Prostate gland (tissue), 2 donors: ENCODE data around the gene COPE. TPM values are rescaled to one million over a fixed set of nuclear protein-coding genes. Genes with fewer than 3 reads are reported as not detected.

Experiments used
- DNase-seq: peaks from one replicate; pipeline ENCODE4 v3.0.0-alpha.2; 2019; ENCODE audit warnings: low spot score
- H3K27ac ChIP-seq, 2 donors: fragments of 200-600 bp; sonication (generic); 2 replicates each; pipeline ENCODE4 v1.5.1; 2017 to 2019
- H3K27me3 ChIP-seq: fragments of 200-600 bp; sonication (generic); replicated peaks from 2 replicates; pipeline ENCODE4 v1.5.1; 2019; ENCODE audit not compliant: insufficient read depth
- H3K36me3 ChIP-seq, 2 donors: fragments of 200-600 bp; sonication (generic); 1 replicate in 1 of 2; 2 replicates in 1 of 2; pipeline versions ENCODE4 v1.5.1 to v1.8.1; 2017 to 2019
- H3K4me1 ChIP-seq: fragments of 200-600 bp; sonication (generic); replicated peaks from 2 replicates; pipeline ENCODE4 v1.5.1; 2019
- H3K4me3 ChIP-seq, 2 donors: fragments of 200-600 bp; sonication (generic); 2 replicates each; pipeline ENCODE4 v1.5.1; 2017 to 2019
- H3K9me3 ChIP-seq: fragments of 200-600 bp; sonication (generic); 2 replicates; pipeline ENCODE4 v1.5.1; 2017
- POLR2A ChIP-seq: fragments of 450-650 bp; IDR thresholded peaks from one replicate; pipeline ENCODE4 v1.6.1; 2016; ENCODE audit warnings: antibody characterized with exemption, mild to moderate bottlenecking
- POLR2AphosphoS5 ChIP-seq: sonication (generic); formaldehyde crosslinking; IDR thresholded peaks from one replicate; pipeline ENCODE4 v1.6.1; 2017; ENCODE audit warnings: antibody characterized with exemption
- WGBS: methylation state at CpG from one replicate; pipeline ENCODE4 v1.1.5; 2018; 5-methylcytosine and 5-hydroxymethylcytosine counted together
- intact Hi-C: fragments of 100-400 bp; cut with DNase I; formaldehyde crosslinking; loops from one replicate; pipeline ENCODE4 v1.14.2; 2022
- total RNA-seq, 2 donors: library from RNA; depleted of rRNA; stranded (reverse); fragments of >200 nt; gene quantifications; one replicate each; pipeline ENCODE4 v1.1.0, GENCODE V29; 2016
- TF ChIP-seq, protein P1 (sequence below), 4 experiments: fragments of 200-600 bp in 2 of 4; fragments of 450-650 bp in 2 of 4; sonication (generic) in 2 of 4; IDR thresholded peaks; 1 replicate in 3 of 4; 2 replicates in 1 of 4; pipeline ENCODE4 v1.5.1; 2016 to 2019; ENCODE audit warnings: antibody characterized with exemption in 4 of 4, mild to moderate bottlenecking in 2 of 4, moderate library complexity in 2 of 4

COPE gene
- total RNA-seq, 2 donors from 2014 or later = 402 to 553 TPM

- intact Hi-C loops = no loop called here
- DNase-seq = no peak
These were observed 27.1 kb upstream of the COPE start for GRCh38 chr19:18946335-18946734.

DNA sequence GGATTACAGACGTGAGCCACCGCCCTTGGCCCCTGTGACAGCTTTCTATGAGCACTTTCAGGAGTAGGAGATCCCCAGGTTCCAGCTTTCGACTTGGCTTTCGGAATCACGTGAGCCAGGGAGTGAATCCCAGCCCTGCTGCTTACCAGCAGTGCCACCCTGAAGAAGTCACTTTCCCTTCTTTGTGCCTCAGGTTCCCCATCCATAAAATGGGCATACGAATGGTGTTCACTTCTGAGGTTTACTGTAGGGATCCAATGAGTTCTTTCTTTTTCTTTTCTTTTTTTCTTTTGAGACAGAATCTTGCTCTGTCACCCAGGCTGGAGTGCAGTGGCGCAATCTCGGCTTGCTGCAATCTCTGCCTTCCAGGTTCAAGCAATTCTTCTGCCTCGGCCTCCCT, 26.1 kb upstream of the COPE start:
- intact Hi-C loops = no loop called here
- H3K4me1 ChIP-seq = no peaks in the 10 kb centered on the region
- H3K9me3 ChIP-seq = no peaks in the 10 kb centered on the region
- DNase-seq = no peak
- WGBS = 93% methylated on average over 9 of the region's 9 CpGs
- no peaks in the 10 kb centered on the region for H3K27me3 ChIP-seq
- no peaks in the 10 kb centered on the region for H3K36me3 ChIP-seq
- H3K4me3 ChIP-seq = no peak overlapping the region
- TF ChIP-seq, protein P1, sequence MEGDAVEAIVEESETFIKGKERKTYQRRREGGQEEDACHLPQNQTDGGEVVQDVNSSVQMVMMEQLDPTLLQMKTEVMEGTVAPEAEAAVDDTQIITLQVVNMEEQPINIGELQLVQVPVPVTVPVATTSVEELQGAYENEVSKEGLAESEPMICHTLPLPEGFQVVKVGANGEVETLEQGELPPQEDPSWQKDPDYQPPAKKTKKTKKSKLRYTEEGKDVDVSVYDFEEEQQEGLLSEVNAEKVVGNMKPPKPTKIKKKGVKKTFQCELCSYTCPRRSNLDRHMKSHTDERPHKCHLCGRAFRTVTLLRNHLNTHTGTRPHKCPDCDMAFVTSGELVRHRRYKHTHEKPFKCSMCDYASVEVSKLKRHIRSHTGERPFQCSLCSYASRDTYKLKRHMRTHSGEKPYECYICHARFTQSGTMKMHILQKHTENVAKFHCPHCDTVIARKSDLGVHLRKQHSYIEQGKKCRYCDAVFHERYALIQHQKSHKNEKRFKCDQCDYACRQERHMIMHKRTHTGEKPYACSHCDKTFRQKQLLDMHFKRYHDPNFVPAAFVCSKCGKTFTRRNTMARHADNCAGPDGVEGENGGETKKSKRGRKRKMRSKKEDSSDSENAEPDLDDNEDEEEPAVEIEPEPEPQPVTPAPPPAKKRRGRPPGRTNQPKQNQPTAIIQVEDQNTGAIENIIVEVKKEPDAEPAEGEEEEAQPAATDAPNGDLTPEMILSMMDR (IDR thresholded peaks at IDR 0.05) = no peak
- TF ChIP-seq POLR2AphosphoS5 (no peak), POLR2A (no peak)
- H3K27ac ChIP-seq = no peak overlapping the region

More at GRCh38 chr19:18946335-18946734, 27.1 kb upstream of the COPE start:
- TF ChIP-seq POLR2AphosphoS5 = no peak
- no peak for TF ChIP-seq POLR2A
- Histone ChIP-seq H3K27me3 (no peaks in the 10 kb centered on the region), H3K4me3 (no peak overlapping the region), H3K4me1 (no peaks in the 10 kb centered on the region), H3K9me3 (no peaks in the 10 kb centered on the region), H3K36me3 (no peaks in the 10 kb centered on the region), H3K27ac (no peak overlapping the region)

DNA sequence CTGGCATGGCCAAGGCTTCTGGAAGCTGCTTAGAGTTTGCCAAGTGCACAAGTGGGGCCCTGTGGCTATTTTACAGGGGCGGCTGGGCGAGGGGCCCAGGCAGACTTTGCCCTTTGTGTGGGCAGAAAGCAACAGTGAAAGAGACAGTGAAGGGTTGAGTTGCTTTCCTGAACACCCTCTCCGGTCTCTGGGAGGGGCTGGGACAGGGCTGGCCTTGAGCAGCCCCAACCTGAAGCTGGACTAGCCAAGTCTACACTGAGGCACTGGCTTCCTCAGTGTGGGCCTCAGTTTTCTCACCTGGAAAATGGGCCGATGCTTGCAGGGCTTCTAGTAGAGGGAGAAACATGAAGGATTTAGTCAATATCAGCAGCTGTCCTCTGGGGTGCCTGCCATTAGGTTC, 24.3 kb upstream of the COPE start:
- Histone ChIP-seq H3K4me1 (no peaks in the 10 kb centered on the region), H3K27ac (no peak overlapping the region), H3K36me3 (no peaks in the 10 kb centered on the region), H3K9me3 (no peaks in the 10 kb centered on the region), H3K4me3 (no peak overlapping the region), H3K27me3 (no peaks in the 10 kb centered on the region)
- 69% methylated on average over 4 of the region's 4 CpGs for WGBS
- no peak for DNase-seq
- TF ChIP-seq POLR2A (no peak), POLR2AphosphoS5 (no peak)
- TF ChIP-seq, protein P1 (IDR thresholded peaks at IDR 0.05) = no peak
- intact Hi-C loops = no loop called here

DNA sequence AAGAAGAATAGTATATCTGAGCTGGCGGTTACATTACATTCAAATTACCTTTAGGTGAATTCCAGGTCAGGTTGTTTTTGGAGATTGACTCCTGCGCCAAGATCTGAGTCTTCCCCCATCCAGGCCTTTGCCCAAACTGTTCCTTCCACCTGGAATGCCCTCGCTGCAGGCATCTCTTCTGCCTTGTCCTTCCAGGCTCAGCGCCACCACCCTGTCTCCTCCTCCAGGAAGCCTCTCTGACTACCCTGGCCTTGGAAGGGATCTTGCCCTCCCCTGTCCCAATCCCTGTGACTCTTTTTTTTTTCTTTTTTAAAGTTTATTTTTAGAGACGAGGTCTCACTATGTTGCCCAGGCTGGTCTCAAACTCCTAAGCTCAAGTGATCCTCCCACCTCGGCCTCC, 23.5 kb upstream of the COPE start:
- no peak for DNase-seq
- intact Hi-C loops = no loop called here
- no peaks in the 10 kb centered on the region for H3K27me3 ChIP-seq
- WGBS = 85% methylated on average over 6 of the region's 6 CpGs
- no peak for TF ChIP-seq POLR2AphosphoS5
- no peak overlapping the region for H3K4me3 ChIP-seq
- H3K4me1 ChIP-seq = no peaks in the 10 kb centered on the region
- no peak overlapping the region for H3K27ac ChIP-seq
- H3K36me3 ChIP-seq = no peaks in the 10 kb centered on the region
- no peaks in the 10 kb centered on the region for H3K9me3 ChIP-seq

DNA sequence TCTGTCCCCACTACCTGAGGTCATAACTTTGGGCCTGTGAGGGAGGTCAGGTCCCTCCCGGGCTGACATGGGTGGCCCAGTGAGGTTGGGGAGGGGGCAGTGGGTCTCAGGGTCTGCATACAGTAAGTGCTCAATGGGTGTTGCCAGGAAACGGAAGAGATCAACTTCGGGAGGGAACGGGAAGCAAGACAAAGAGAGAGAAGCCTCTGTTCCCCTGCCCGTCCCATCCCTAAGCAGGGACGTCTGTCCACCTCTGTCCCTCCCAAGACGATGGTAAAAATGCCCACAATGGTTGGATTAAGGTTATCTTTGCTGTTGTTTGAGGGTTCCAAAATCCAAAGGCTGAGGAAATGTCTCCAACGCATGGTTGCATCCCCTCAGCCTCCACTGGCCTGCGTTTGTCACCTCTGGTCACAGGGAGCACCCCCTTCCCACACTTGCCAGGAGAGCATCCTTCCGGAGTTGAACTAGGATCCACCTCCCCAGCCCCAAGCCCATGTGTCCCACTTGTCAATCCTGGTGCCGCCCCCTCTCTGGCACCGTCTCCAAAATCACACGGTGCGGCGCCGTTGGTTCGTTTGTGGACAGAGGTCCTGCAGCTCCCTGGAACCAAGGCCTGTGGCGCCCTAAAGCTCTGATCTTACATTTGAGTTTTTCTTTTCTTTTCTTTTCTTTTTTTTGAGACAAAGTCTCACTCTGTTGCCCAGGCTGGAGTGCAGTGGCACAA, 22.6 kb upstream of the COPE start:
- Histone ChIP-seq H3K27me3 (no peaks in the 10 kb centered on the region), H3K27ac (no peak overlapping the region), H3K4me3 (no peak overlapping the region), H3K4me1 (no peaks in the 10 kb centered on the region), H3K9me3 (no peaks in the 10 kb centered on the region), H3K36me3 (no peaks in the 10 kb centered on the region)
- intact Hi-C loops = no loop called here
- no peak for DNase-seq
- 70% methylated on average over 18 of the region's 18 CpGs for WGBS
- TF ChIP-seq POLR2A (no peak), POLR2AphosphoS5 (no peak)
- TF ChIP-seq, protein P1 (IDR thresholded peaks at IDR 0.05) = no peak
